Liver (tissue), 3 donors: ENCODE results near the gene CD81.

Experiments
- ATF3 ChIP-seq: IDR thresholded peaks from 2 replicates; pipeline ENCODE4 v1.6.1; 2016; ENCODE audit warnings: antibody characterized with exemption
- EGR1 ChIP-seq, 2 donors: IDR thresholded peaks; 2 replicates each; pipeline ENCODE4 v1.6.1; 2016 to 2018; ENCODE audit warnings: antibody characterized with exemption in 2 of 2, low read depth in 2 of 2
- FOXA1 ChIP-seq: IDR thresholded peaks from 2 replicates; pipeline ENCODE4 v1.6.1; 2016; ENCODE audit warnings: antibody characterized with exemption
- GABPA ChIP-seq, 2 donors: IDR thresholded peaks in 1 of 2; conservative IDR thresholded peaks in 1 of 2; 2 replicates each; pipeline ENCODE4 v1.6.1; 2016; ENCODE audit warnings: antibody characterized with exemption in 2 of 2, mild to moderate bottlenecking in 1 of 2, moderate library complexity in 1 of 2
- HNF4G ChIP-seq: IDR thresholded peaks from 2 replicates; pipeline ENCODE4 v1.6.1; 2016; ENCODE audit warnings: antibody characterized with exemption
- RAD21 ChIP-seq, 2 donors: IDR thresholded peaks; 2 replicates each; pipeline ENCODE4 v1.6.1; 2016; ENCODE audit warnings: antibody characterized with exemption in 2 of 2, mild to moderate bottlenecking in 2 of 2
- SP1 ChIP-seq: IDR thresholded peaks from 2 replicates; pipeline ENCODE4 v1.6.1; 2018; ENCODE audit warnings: antibody characterized with exemption, mild to moderate bottlenecking
- TAF1 ChIP-seq: conservative IDR thresholded peaks from 2 replicates; pipeline ENCODE4 v1.6.1; 2016; ENCODE audit warnings: antibody characterized with exemption, mild to moderate bottlenecking
- YY1 ChIP-seq: IDR thresholded peaks from 2 replicates; pipeline ENCODE4 v1.6.1; 2016; ENCODE audit warnings: antibody characterized with exemption, mild to moderate bottlenecking
- TF ChIP-seq, protein P1 (sequence below): fragments of 150-350 bp; IDR thresholded peaks from 2 replicates; pipeline ENCODE4 v1.5.1; 2017; ENCODE audit warnings: improper control_type of control experiment, low read depth, low read length; ENCODE audit not compliant: missing input control
- TF ChIP-seq, protein P2 (sequence below): IDR thresholded peaks from 2 replicates; pipeline ENCODE4 v1.6.1; 2016; ENCODE audit warnings: antibody characterized with exemption, mild to moderate bottlenecking
- donor health status: healthy.
- donor health status: healthy.

GRCh38 chr11:2424811-2425495 is 47.8 kb downstream of the CD81 start:
- TF ChIP-seq, protein P1, sequence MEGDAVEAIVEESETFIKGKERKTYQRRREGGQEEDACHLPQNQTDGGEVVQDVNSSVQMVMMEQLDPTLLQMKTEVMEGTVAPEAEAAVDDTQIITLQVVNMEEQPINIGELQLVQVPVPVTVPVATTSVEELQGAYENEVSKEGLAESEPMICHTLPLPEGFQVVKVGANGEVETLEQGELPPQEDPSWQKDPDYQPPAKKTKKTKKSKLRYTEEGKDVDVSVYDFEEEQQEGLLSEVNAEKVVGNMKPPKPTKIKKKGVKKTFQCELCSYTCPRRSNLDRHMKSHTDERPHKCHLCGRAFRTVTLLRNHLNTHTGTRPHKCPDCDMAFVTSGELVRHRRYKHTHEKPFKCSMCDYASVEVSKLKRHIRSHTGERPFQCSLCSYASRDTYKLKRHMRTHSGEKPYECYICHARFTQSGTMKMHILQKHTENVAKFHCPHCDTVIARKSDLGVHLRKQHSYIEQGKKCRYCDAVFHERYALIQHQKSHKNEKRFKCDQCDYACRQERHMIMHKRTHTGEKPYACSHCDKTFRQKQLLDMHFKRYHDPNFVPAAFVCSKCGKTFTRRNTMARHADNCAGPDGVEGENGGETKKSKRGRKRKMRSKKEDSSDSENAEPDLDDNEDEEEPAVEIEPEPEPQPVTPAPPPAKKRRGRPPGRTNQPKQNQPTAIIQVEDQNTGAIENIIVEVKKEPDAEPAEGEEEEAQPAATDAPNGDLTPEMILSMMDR: no peak
- TF ChIP-seq RAD21 (IDR thresholded peaks at IDR 0.05) (no peak), TAF1 (no peak), ATF3 (no peak), YY1 (no peak), SP1 (no peak), HNF4G (no peak), GABPA (IDR thresholded peaks at IDR 0.05 in 1 of 2, conservative IDR thresholded peaks at IDR 0.05 in 1 of 2) (no peak), EGR1 (IDR thresholded peaks at IDR 0.05; ENCODE audit: low read depth in 2 of 2) (no peak), FOXA1 (no peak)
- TF ChIP-seq, protein P2, sequence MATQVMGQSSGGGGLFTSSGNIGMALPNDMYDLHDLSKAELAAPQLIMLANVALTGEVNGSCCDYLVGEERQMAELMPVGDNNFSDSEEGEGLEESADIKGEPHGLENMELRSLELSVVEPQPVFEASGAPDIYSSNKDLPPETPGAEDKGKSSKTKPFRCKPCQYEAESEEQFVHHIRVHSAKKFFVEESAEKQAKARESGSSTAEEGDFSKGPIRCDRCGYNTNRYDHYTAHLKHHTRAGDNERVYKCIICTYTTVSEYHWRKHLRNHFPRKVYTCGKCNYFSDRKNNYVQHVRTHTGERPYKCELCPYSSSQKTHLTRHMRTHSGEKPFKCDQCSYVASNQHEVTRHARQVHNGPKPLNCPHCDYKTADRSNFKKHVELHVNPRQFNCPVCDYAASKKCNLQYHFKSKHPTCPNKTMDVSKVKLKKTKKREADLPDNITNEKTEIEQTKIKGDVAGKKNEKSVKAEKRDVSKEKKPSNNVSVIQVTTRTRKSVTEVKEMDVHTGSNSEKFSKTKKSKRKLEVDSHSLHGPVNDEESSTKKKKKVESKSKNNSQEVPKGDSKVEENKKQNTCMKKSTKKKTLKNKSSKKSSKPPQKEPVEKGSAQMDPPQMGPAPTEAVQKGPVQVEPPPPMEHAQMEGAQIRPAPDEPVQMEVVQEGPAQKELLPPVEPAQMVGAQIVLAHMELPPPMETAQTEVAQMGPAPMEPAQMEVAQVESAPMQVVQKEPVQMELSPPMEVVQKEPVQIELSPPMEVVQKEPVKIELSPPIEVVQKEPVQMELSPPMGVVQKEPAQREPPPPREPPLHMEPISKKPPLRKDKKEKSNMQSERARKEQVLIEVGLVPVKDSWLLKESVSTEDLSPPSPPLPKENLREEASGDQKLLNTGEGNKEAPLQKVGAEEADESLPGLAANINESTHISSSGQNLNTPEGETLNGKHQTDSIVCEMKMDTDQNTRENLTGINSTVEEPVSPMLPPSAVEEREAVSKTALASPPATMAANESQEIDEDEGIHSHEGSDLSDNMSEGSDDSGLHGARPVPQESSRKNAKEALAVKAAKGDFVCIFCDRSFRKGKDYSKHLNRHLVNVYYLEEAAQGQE: no peak
